GM12865 (cell line): ENCODE data around the gene OMA1.
A peak's percentile ranks its signal among the peaks of the same experiment; 100 is the strongest.
"Not testable (repeated sequence)": the region's sequence is repeated elsewhere in the genome, so short reads cannot be mapped to it uniquely, and the experiment has no call there.

Source experiments
- DNase-seq: peaks from one replicate; pipeline ENCODE4 v3.0.0; 2010; ENCODE audit warnings: low read depth
- H3K4me3 ChIP-seq: 2 replicates; pipeline ENCODE4 v1.5.1; 2011; ENCODE audit warnings: mild to moderate bottlenecking, low read depth, low read length, control low read depth
- CTCF ChIP-seq: IDR thresholded peaks from 2 replicates; pipeline ENCODE4 v1.5.1; 2011; ENCODE audit warnings: low read length, control low read depth, low read depth, inconsistent platforms; ENCODE audit not compliant: insufficient read depth; ENCODE audit errors: missing control alignments

Gene OMA1

DNA sequence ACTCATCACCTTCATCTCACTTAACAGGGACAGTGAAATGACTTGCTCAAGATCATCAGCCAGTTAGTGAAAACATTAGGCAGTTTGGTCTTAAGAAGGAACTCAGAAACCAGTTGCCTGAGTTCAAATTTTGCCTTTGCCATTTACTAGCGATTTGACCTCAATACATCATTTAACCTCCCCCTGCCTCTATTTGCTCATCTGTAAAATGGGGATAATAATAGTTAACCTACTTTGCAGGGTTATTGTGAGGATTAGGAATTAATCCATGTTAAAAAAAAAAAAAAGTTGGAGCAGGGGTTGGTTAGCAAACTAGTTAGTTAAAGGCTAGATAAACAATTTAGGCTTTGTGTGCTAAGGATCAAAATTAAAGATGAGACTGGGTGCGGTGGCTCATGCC lies 41.1 kb upstream of the OMA1 start:
- DNase-seq = no peak

DNA sequence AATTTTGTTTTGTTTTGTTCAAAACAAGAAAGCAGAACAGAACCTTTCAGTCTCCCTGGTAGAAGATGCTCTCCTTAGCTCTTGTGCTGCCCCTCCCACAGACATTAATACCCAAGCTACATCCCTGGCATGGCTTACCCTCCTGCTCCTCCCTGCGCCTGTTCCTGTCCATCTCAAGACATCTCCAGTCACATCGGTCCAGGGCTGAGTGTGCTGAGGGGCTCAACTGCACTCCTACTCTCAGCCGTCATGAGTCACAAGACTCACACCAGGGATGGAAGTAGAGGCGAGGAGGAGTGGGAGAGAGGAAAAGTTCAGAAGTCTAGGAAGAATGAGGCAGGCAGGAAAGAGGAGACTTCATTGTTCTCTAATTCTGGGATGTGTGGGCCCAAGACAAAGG lies 39.7 kb upstream of the OMA1 start:
- no peak for DNase-seq

More for the DNA sequence above, 41.1 kb upstream of the OMA1 start:
- no peak overlapping the region for H3K4me3 ChIP-seq
- TF ChIP-seq CTCF = no peak

GRCh38 chr1:58585581-58586151 lies 39.1 kb upstream of the OMA1 start:
- DNase-seq = no peak
- no peak for TF ChIP-seq CTCF
- no peak overlapping the region for H3K4me3 ChIP-seq

More for the DNA sequence above, 39.7 kb upstream of the OMA1 start:
- H3K4me3 ChIP-seq = no peak overlapping the region
- TF ChIP-seq CTCF = no peak

GRCh38 chr1:58585166-58585565 lies 38.6 kb upstream of the OMA1 start:
- TF ChIP-seq CTCF = no peak
- no peak overlapping the region for H3K4me3 ChIP-seq

DNA sequence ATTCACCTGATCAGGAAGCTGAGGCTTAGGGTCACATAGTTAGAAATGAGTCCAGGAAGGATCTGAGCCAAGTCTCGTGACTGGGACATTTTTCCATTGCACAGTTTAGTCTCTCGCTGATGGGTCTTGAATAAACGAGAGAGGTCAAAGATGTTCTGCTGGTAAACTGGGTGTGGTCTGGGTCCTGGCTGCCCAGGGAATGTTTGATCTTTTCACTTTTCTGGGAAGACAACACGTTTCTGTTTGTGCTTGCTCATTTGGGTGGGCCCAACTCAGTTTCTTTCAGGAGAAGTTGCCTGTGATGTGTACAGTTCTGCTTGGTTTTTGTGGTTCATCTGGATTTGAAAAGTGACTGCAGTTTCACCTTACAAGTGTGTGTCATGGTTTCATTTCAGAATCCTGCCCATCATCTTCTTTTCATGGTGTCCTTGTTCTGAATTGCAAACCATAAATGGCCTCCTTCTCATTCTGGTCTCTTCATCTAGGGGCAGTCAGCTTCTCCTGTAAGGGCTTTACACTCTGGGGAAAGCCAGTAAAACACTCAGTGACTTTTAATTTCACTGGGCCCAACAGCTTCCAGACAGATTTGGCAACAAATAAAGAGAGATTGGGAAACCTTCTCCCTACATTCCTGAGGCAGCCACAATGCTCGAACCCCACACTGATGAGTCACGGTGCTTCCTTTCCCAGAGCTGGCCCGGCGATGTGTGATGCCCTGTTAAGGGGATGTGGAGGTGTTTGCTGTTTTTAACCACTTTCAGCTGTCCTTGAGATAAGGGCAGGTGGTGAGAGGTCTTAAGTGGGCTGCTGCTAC lies 37.8 kb upstream of the OMA1 start:
- TF ChIP-seq CTCF = no peak
- no peak overlapping the region for H3K4me3 ChIP-seq
- DNase-seq = peak; percentile 80

More at GRCh38 chr1:58585166-58585565, 38.6 kb upstream of the OMA1 start:
- no peak for DNase-seq

- no peak for TF ChIP-seq CTCF
- DNase-seq = peak; percentile 38
- no peak overlapping the region for H3K4me3 ChIP-seq
Observed at GRCh38 chr1:58583496-58583895, 37.0 kb upstream of the OMA1 start.

DNA sequence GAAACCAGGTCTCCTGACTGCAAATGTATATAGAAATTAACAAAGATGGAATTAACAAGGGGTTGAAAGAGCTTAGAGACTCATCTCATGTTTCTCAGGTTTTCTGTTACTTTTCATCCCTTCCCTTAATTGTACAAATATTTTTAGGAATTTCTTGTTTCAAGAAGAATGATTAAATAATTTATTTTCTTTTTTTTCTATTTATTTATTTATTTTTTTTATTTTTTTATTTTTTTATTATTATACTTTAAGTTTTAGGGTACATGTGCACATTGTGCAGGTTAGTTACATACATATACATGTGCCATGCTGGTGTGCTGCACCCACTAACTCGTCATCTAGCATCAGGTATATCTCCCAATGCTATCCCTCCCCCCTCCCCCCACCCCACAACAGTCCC lies 35.6 kb upstream of the OMA1 start:
- not testable (repeated sequence) for H3K4me3 ChIP-seq, DNase-seq
